Posterior cingulate gyrus (tissue), 11 donors: ENCODE measurements around the gene TRIM43B.
A peak's percentile ranks its signal among the peaks of the same experiment; 100 is the strongest.
"Not testable (repeated sequence)": the region's sequence is repeated elsewhere in the genome, so short reads cannot be mapped to it uniquely, and the experiment has no call there.

ENCODE experiments used
- DNase-seq, 10 donors: peaks; one replicate each; pipeline versions ENCODE4 v3.0.0 to v3.0.0-alpha.2; 2020 to 2021; ENCODE audit warnings: mixed read lengths in 3 of 10
- intact Hi-C: fragments of 100-400 bp; cut with DNase I; formaldehyde crosslinking; loops from one replicate; pipeline ENCODE4 v1.15.1; 2023

Gene TRIM43B

GRCh38 chr2:95434507-95435076 is 50.0 kb downstream of the TRIM43B start:
- DNase-seq: peak in 5 of 10 donors; percentile 27 to 80 (median 63)
- intact Hi-C loops: not testable (repeated sequence)

GRCh38 chr2:95433973-95434372 is 50.6 kb downstream of the TRIM43B start:
- peak in 1 of 10 donors; percentile 14 for DNase-seq
- intact Hi-C loops: not testable (repeated sequence)

GRCh38 chr2:95433373-95433772 is 51.2 kb downstream of the TRIM43B start:
- DNase-seq, intact Hi-C loops: not testable (repeated sequence)

- intact Hi-C loops: not testable (repeated sequence)
Observed at GRCh38 chr2:95429748-95430467, 54.6 kb downstream of the TRIM43B start.

GRCh38 chr2:95427196-95427867 is 57.2 kb downstream of the TRIM43B start:
- intact Hi-C loops: not testable (repeated sequence)
- peak in 1 of 10 donors; percentile 72 for DNase-seq

More at GRCh38 chr2:95429748-95430467, 54.6 kb downstream of the TRIM43B start:
- DNase-seq: not testable (repeated sequence)
